AG09319 (cell line): ENCODE measurements around the gene RFX3.

Source experiments
- DNase-seq: peaks from one replicate; pipeline ENCODE4 v3.0.0-alpha.2; 2010; ENCODE audit warnings: low read depth; ENCODE audit errors: extremely low read depth
- TF ChIP-seq, protein P1 (sequence below): IDR thresholded peaks from 2 replicates; pipeline ENCODE4 v1.5.1; 2011; ENCODE audit warnings: low read depth, mild to moderate bottlenecking, inconsistent platforms, low read length, moderate library complexity

Gene RFX3

DNA sequence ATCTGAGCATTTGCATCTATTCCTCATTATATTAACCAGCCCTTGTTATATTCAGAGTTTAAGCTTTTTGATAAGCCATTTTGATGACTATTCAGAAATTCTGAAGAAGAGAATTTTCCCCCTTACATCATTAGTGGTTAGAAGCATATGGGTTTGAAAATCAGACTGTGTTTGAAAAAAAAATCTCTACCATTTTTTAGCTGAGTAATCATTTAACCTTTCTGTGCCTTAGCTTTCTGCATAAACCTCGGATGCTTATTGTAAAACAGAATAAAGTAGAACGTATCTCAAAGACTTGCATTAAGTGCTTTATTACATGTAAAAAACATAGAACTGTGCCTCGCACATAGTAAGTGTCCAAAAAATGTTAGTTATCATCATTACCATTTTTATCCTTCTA, 278.6 kb downstream of the RFX3 start:
- DNase-seq, result no peak
- TF ChIP-seq, protein P1, sequence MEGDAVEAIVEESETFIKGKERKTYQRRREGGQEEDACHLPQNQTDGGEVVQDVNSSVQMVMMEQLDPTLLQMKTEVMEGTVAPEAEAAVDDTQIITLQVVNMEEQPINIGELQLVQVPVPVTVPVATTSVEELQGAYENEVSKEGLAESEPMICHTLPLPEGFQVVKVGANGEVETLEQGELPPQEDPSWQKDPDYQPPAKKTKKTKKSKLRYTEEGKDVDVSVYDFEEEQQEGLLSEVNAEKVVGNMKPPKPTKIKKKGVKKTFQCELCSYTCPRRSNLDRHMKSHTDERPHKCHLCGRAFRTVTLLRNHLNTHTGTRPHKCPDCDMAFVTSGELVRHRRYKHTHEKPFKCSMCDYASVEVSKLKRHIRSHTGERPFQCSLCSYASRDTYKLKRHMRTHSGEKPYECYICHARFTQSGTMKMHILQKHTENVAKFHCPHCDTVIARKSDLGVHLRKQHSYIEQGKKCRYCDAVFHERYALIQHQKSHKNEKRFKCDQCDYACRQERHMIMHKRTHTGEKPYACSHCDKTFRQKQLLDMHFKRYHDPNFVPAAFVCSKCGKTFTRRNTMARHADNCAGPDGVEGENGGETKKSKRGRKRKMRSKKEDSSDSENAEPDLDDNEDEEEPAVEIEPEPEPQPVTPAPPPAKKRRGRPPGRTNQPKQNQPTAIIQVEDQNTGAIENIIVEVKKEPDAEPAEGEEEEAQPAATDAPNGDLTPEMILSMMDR, result no peak

DNA sequence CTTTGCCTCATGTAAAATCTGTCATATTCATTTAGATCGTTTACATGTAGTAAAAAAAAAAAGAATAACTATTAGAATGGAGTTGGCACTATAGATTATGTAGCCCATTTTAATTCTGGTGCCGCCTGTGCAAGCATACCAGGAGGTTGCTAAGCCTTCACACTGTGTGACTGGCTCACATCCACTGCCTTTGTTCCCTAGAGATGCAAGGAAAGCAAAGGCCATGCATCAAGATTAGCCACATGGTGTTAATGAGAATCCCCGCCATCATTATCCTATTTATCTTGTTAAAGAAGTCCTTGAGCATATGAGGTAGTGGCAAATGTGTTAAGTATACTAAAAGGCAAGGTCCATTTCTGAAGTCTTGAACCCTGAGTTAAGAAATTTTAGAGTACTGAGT, 279.6 kb downstream of the RFX3 start:
- DNase-seq, result no peak
- TF ChIP-seq, protein P1, result no peak

DNA sequence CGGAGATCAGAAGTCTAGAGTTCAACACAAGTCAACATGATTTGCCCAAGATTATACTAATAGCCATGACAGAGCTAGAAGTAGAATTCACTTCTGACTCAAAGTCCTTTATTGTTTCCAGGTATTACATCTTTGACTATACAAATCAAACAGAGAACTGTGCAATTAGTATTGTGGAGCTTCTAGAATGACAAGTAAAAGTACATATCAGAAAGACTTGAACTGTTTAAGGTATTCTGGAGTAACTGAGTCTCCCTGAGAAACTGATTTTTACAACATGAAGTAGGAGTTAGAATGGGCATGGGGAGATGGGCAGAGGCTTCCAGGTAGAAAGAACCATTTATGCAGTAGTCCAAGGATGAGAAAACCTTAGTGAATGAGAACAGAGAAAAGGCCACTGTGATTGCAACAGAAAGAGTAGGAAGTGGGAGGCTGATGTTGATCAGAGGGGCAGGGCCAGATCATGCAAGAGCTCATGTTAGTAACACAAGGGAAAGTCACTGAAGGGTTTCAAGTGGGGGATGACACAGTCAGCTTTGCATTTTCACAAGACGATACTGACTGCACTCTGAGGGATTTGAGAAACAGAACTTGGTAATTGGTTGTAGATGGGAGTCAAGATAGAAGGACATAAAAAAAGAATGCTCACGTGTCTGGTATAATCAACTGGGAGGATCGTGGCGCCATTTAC, 280.7 kb downstream of the RFX3 start:
- TF ChIP-seq, protein P1, result no peak
- no peak for DNase-seq

DNA sequence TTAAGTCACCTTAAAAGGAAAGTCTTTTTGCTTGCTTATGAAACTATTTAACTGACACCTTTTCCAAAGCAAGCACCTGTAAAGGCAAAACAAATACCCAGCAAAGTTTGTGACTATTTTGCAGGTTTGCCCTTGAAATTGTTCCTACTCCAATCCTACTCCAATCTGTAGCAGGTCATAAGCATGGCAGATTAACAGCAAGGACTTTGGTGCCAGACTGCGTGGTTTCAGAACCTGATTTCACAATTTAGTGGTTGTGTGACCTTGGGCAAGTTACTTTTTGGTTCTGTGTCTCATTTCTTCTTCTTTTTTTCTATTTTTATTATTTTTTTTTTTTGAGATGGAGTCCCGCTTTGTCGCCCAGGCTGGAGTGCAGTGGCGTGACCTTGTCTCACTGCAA, 282.1 kb downstream of the RFX3 start:
- TF ChIP-seq, protein P1, result no peak
- DNase-seq, result no peak

DNA sequence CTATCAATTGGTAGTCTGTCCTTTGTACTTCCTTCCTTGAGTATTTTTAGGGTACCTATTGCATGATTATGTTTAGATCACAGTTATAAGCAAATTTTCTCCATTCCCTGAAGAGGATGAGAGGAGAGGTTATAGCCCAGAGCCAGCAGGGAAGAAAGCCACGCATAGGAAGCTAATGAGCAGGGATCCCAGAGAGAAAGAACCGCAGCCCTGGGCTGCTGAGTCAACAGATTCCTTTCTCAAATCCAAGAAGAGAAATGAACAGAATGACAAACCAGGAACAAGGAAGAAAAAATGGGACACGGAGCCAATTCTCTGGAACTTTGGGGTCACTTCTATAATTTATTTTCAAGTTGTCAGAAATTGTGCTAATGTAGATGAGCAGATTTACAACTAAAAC, 284.5 kb downstream of the RFX3 start:
- no peak for DNase-seq
- TF ChIP-seq, protein P1, result no peak

DNA sequence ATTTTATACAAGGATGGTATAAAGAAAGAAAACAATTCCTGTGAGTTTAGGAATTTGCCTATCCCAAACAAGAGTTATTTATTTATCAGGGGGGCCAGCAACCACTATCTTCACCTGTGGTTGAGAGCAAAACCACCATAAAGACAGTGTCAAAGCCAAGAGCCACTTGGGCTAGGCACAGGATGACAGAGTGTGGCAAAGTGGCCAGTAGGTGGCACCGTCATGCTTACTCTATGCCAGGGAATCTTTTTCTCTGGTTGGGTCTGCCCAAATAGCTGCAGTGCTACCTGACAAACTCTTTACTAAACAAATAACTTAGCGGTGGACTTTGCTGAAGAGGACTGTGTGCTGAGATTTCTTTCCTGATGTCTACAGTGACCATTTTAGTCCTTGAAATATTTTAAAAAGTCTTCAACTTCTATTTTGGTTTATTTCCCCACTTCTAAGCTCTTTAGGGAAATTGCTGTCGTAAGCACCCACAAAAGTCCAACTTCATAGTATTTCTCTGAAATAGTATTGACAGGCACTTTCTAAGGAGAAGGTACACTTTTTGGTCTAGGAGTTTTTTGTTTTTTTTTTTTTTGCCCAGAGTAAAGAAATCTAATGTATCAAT, 285.0 kb downstream of the RFX3 start:
- TF ChIP-seq, protein P1, result peak; percentile 86
- peak; percentile 18 for DNase-seq

DNA sequence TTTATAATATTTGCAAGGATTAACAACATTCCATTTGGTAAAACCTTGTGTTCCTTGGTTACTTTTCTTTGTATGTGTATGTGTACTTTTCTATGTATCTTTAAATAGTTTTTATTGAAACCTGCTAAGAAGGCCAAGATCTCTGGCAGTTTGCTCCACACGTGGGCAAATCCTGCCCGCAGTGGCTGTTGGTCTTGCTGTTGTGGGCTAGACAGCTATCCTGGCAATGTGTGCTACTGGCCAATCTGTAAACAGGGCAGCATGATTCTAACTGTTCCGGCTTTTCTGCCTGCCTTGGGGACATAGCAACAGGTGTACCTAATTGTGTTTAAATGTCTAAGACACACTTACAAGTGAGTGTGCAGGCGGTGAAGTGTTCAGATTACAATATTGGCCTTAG, 286.6 kb downstream of the RFX3 start:
- DNase-seq, result no peak
- TF ChIP-seq, protein P1, result no peak
